ENCODE data around the gene SYTL2.

GRCh38 chr11:85847436-85847835 lies 36.5 kb upstream of the SYTL2 start:
- TF ChIP-seq, protein P1, sequence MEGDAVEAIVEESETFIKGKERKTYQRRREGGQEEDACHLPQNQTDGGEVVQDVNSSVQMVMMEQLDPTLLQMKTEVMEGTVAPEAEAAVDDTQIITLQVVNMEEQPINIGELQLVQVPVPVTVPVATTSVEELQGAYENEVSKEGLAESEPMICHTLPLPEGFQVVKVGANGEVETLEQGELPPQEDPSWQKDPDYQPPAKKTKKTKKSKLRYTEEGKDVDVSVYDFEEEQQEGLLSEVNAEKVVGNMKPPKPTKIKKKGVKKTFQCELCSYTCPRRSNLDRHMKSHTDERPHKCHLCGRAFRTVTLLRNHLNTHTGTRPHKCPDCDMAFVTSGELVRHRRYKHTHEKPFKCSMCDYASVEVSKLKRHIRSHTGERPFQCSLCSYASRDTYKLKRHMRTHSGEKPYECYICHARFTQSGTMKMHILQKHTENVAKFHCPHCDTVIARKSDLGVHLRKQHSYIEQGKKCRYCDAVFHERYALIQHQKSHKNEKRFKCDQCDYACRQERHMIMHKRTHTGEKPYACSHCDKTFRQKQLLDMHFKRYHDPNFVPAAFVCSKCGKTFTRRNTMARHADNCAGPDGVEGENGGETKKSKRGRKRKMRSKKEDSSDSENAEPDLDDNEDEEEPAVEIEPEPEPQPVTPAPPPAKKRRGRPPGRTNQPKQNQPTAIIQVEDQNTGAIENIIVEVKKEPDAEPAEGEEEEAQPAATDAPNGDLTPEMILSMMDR (IDR thresholded peaks at IDR 0.05), result no peak
- no peak for TF ChIP-seq POLR2A (IDR thresholded peaks at IDR 0.05)

Measured in vagina (tissue), 2 donors.